GM21381 (cell line): ENCODE data around the gene WSB1.
A peak's percentile ranks its signal among the peaks of the same experiment; 100 is the strongest.

Experiments used
- ATAC-seq: cut with Tn5 transposase; IDR thresholded peaks from one replicate; pipeline ENCODE4 v1.9.1; 2021; ENCODE audit warnings: mild to moderate bottlenecking, moderate library complexity; ENCODE audit not compliant: unreplicated experiment

WSB1 gene

GRCh38 chr17:27353461-27354050 is 59.6 kb downstream of the WSB1 start:
- peak; percentile 79 for ATAC-seq

DNA sequence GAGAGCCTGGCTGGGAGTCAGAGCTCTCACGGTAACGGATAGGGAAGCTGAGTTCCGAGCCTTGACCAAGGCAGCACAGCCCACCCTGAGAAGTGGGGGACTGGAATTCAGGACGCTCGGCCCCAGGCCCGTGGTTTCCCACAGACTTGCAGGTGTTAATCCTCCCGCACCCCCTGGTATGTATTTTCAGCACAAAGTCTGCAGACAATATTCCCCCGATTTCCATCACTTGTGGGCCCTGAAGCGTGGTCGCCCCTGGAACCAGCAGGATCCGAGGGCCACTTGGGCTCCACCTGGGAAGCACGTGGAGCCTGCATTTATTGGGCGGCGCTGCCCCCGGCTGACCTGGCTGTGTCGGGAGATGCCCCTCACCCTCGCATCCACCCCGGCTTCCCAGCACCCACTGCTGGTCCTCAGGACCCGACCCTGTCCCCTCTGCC is 60.2 kb downstream of the WSB1 start:
- ATAC-seq: no peak

- no peak for ATAC-seq
Measured at GRCh38 chr17:27354491-27355081, 60.7 kb downstream of the WSB1 start.

DNA sequence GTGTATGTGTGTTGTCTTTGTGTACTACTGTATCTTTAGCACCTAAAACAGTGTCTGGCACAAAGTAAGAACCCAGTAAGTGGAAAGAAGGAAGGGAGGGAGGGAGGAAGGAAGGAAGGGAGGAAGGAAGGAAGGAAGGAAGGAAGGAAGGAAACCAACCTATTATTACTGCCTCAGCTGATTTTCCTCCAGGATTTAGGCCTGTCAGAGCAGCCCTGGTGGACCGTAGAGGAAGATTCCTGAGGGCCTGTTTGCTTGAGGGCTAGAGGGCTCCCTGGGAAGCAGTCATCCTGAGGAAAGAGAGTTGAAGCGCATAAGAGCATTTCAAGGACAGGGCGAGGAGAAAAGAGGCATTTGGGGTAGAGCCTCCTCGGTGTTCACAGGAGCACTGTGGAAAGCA is 61.5 kb downstream of the WSB1 start:
- no peak for ATAC-seq

- no peak for ATAC-seq
Measured at GRCh38 chr17:27356091-27356705, 62.3 kb downstream of the WSB1 start.

GRCh38 chr17:27357236-27357635 is 63.3 kb downstream of the WSB1 start:
- ATAC-seq: no peak

- no peak for ATAC-seq
Measured at GRCh38 chr17:27360507-27360906, 66.6 kb downstream of the WSB1 start.

DNA sequence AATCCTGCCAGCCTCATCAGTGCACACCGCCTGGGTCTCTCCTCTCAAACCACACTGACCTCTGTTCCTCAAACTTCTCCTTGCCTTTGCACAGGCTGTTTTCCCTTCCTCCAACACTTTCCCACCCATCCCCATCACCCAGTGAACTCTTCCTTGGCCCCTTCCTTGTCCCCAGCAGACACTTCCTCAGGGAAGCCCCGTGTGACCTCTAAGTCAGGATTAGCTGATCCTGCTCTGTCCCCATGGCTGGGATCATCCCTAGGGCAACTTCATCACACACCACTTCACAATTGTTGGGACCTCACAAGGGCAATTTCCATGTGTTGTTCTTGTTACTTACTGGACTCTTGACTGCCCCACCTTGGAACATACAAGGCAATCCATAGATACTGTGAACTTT is 67.8 kb downstream of the WSB1 start:
- ATAC-seq: no peak

GRCh38 chr17:27362503-27362902 is 68.6 kb downstream of the WSB1 start:
- no peak for ATAC-seq

DNA sequence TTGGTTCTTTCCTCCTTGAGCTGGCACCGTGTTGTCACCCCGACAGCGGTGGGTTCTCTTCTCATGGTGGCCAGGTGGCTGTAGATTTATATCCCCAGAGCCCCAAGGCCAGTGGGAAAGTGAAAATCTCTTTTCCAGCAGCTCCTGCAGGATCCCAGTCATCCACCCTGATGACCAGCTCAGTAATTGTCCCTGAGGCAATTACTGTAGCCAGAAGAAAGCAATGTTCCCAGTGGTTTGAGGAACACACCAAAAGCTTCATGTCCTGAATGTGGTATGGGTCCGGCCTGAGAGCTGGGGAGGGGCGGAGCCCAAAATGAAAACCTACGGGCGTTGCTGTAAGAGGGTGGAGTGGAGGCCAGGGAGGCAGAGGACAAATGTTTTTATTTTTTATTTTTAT is 69.0 kb downstream of the WSB1 start:
- ATAC-seq: no peak

- ATAC-seq: no peak
Measured at GRCh38 chr17:27363326-27363725, 69.4 kb downstream of the WSB1 start.
